Medulla oblongata (tissue), 1 donor: ENCODE data around the gene CCDC186.
A peak's percentile ranks its signal among the peaks of the same experiment; 100 is the strongest.
"Not testable (repeated sequence)": the region's sequence is repeated elsewhere in the genome, so short reads cannot be mapped to it uniquely, and the experiment has no call there.

Source experiments
- DNase-seq: peaks from one replicate; pipeline ENCODE4 v3.0.0-alpha.2; 2015; ENCODE audit errors: extremely low spot score

CCDC186 gene

GRCh38 chr10:114173603-114173920 lies 441 bp downstream of the CCDC186 start:
- DNase-seq, result no peak

GRCh38 chr10:114172776-114173602 lies 1.0 kb downstream of the CCDC186 start:
- peak; percentile 35 for DNase-seq

DNA sequence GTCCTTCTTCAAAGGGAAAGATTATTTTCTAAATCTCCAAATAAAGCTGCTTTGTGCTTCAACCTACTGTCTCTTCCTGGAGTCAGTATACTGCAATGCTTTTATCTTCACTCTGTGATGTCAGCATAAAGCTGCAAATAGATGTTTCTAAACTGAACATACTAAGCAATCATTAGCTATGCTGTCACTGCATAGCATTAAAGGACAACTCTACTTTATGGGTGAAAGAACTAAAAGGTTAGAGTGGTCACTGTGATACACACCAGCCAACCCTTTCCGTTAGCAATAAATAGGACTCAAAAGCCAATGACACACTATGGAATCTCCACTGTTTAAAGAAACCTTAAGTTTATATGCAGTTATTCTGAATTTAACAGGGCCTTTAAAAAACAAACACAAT lies 1.8 kb downstream of the CCDC186 start:
- peak; percentile 25 for DNase-seq

DNA sequence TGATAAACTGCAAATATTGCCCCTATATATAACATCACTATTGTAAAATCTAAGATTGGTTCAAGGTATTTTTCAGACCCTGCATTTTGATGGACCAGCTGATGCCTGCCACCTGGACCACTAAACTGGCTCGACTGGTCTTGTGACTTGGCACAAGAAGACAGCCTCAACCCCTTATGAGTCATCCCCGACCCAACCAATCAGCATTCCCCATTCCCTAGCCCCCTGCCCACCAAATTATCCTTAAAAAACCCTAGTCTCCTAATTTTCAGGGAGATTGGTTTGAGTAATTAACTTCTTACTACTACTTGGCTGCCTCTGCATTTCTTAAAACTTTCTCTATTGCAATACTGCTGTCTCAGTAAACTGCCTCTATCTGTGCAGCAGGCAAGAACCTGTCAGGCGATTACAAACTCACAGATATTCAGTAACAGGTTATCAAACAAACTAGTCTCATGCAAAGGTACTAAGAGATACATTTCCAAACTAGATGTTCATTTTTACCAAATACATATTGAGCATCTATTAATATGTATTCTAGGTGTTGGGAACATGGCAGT lies 5.5 kb downstream of the CCDC186 start:
- DNase-seq, result no peak

DNA sequence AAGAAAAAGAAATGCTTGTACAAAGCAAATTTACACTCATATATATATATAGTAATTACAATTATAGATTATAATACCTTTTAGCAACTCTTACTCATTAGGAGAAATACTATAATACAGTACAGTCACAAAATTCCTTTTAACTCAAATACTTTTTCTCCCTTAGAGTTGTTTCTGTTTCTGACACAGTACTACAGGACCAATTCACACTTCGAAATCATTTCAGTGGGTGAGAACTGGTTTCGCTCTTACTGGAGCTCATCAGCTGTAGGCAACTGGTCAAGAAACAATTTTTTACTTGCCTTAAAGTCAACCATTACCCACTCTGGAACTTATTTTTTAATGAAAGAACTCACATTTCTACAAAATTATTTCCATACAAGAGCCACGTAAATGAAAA lies 6.0 kb downstream of the CCDC186 start:
- no peak for DNase-seq

GRCh38 chr10:114166494-114166893 lies 7.5 kb downstream of the CCDC186 start:
- no peak for DNase-seq

DNA sequence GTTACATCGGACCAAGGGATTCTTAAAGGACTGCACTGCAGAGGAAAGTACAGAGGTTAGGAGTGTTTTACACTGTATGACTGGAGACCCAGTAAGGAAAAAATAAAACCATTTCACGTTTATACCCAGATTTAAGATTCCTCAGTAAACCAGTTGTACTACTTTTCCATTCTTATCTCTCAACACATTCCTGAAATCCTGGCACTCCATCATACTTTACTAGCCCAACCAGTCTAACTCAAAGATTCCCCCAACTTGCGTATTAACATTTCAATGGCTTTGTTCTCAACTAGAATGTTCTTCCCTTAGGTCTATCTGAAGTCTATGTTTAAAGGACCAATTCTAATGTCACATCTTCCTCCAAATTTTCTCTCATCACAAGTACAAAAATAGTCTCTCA lies 8.0 kb downstream of the CCDC186 start:
- no peak for DNase-seq

DNA sequence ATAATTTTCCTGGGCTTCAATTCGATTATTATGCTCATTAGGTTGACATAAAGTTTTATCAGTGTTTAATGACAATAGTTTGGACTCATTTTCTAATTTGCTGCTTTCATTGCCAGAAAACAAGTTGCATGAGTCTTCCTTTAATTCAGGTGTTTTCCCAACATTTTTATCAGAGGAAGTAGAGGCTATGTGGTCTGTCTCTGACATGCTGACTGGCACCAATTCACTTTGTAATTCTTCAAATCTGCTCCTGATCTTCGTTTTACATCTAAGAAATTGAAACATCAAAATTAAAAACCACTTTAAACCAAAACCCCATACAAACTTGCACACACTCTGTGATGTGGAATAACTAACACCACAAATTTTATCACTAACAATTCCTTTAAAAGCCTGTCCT lies 10.9 kb downstream of the CCDC186 start:
- DNase-seq, result no peak

- no peak for DNase-seq
Observed at GRCh38 chr10:114157912-114158311, 16.1 kb downstream of the CCDC186 start.

GRCh38 chr10:114151892-114152291 lies 22.1 kb downstream of the CCDC186 start:
- no peak for DNase-seq

- DNase-seq, result no peak
Observed at GRCh38 chr10:114151486-114151885, 22.5 kb downstream of the CCDC186 start.

GRCh38 chr10:114149476-114149875 lies 24.5 kb downstream of the CCDC186 start:
- not testable (repeated sequence) for DNase-seq

DNA sequence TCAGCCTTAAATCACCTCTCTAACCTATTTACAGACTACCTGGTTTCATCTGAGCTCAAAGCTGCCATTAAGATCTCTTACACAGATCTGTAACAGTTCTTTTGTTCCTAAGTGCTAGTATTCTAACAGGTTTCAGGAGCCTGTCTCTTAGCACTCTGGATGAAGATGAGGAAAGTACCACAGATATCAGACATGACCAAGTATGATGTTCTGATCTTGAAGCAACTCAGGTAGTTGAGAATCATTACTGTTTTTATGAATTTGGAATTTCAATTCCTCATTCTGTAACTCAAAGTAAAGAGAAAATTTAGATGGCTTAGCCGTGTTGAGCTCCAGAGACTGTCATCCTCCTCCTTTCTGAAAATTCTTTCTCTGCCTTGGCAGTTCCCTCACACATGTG lies 30.8 kb downstream of the CCDC186 start:
- DNase-seq, result no peak

GRCh38 chr10:114142018-114142417 lies 32.0 kb downstream of the CCDC186 start:
- no peak for DNase-seq

DNA sequence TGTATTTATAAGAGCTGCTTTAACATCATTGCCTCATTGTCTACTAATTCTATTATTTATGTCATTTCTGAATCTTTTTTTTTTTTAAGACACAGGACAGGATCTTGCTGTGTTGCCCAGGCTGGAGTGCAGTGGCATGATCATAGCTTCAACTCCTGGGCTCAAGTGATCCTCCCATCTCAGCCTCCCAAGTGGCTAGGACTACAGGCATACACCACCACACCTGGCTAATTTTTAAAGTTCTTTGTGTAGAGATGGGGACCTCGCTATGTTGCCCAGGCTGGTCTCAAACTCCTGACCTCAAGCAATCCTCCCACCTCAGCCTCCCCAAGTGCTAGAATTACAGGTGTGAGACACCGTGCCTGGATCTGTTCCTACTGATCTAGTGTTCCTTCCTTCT lies 33.2 kb downstream of the CCDC186 start:
- not testable (repeated sequence) for DNase-seq

DNA sequence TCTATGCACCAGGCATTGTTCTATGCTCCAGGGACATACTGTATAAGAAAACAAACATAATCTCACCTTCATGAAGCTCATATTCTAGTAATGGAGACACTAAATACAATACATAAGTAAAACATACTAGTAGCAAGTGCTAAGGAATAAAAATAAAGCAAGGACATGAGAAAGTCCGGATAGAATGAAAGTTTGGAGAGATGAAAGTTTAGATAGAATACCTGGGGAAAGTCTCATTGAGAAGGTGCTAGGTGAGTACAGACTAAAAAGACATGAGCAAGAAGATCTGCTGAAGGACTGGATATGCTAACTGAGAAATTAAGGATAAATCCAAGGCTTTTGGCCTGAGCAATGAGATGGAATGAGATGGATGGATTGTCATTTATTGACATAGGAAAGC lies 34.0 kb downstream of the CCDC186 start:
- no peak for DNase-seq

GRCh38 chr10:114138581-114138980 lies 35.4 kb downstream of the CCDC186 start:
- no peak for DNase-seq

DNA sequence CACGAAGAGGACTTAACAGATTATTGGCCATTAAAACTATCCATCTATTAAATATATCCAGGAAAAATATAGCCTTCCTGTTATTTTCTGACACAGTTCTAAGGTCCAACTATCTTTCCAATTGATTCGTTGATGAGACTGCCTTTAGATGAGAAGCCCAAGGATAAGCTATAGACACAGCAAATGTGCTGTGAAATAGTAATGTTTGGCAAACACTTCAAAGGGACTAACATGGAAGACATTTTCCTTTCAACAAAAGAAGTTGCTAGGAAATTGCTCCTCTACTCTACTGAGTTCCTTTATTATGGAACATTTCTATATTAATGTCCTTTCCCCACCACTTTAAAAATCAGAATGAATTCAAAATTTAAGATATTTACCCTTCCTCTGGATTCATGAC lies 38.5 kb downstream of the CCDC186 start:
- DNase-seq, result no peak

DNA sequence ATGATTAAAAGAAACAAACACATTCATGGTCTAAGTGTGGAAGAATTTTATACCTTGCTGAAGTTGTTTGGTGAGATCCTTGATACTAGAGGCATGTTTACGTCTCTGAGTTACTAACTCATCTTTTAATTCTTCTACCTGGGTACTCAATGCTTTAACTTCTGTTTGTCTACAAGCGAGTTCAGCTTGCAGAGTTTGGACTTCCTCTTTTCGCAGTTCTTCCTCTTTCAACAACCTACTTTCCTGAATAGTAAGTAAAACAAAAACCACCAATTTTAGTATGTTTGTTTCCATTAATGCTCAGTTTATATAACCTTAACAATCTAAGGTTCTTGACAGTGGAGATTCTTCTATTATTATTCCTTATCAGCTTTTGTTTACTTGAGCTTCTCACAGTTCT lies 42.9 kb downstream of the CCDC186 start:
- peak; percentile 32 for DNase-seq

DNA sequence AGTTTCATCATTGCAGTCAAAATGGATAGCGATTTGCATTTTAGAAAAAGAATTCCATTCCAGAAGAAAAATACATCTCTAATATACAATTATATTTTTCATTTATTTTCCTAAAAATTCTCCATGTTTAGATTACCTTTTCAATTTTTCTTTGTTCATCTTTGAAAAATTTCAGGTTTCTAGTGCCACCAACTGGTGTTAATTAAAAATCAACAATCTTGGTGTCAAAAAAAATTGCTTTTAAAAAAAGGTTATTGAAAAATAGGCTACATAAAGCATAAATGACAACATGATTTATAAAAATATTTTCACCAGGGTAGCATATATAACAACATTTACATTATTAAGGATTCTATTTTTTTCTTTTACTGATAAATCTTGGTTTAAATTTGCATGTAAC lies 53.0 kb downstream of the CCDC186 start:
- DNase-seq, result no peak

DNA sequence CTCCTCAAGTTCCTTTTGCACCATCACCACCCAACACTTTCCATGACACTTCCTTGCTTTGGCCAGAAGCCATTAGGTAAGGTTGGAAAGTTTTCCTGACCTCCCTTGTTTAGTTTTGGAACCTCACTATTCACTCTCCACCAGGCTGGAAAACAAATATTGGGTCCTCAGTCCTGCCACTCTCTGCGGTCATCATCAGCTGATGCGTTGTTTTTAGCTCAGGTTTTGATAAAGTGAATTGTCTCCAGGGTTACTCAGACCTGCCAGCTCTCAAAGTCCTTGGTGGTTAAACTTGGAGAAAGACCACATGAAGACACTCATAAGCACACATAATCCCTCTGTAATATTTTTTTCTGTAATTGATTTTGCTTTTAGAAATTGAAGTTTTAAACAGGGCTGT lies 55.5 kb downstream of the CCDC186 start:
- no peak for DNase-seq

- no peak for DNase-seq
Observed at GRCh38 chr10:114117728-114118127, 56.3 kb downstream of the CCDC186 start.

- DNase-seq, result no peak
Observed at GRCh38 chr10:114115661-114116445, 58.1 kb downstream of the CCDC186 start.
